Smooth muscle cell (in vitro differentiated cells): ENCODE measurements around the gene SLC12A5. TPM values are rescaled to one million over a fixed set of nuclear protein-coding genes. Genes with fewer than 3 reads are reported as not detected.

Experiments used
- DNase-seq: peaks from one replicate; lab custom pipeline; 2025; ENCODE audit not compliant: unreplicated experiment; lab: John Stamatoyannopoulos, UW
- H2AFZ ChIP-seq: fragments of 200-600 bp; sonication (generic); 2 replicates; pipeline ENCODE4 v1.6.0; 2016; ENCODE audit warnings: antibody characterized with exemption, low read depth, mild to moderate bottlenecking
- H3F3A ChIP-seq: fragments of 200-600 bp; sonication (generic); 2 replicates; pipeline ENCODE4 v1.6.0; 2017; ENCODE audit warnings: antibody characterized with exemption, low read depth
- H3K27ac ChIP-seq: fragments of 200-600 bp; sonication (generic); 2 replicates; pipeline ENCODE4 v1.5.1; 2016; ENCODE audit warnings: low read depth, mild to moderate bottlenecking
- H3K27me3 ChIP-seq: fragments of 200-600 bp; sonication (generic); 2 replicates; pipeline ENCODE4 v1.6.1; 2016; ENCODE audit warnings: low read depth, mild to moderate bottlenecking
- H3K36me3 ChIP-seq: fragments of 200-600 bp; sonication (generic); 2 replicates; pipeline ENCODE4 v1.5.1; 2016; ENCODE audit warnings: low read depth
- H3K4me1 ChIP-seq: fragments of 200-600 bp; sonication (generic); 2 replicates; pipeline ENCODE4 v1.5.1; 2016; ENCODE audit warnings: low read depth
- H3K4me2 ChIP-seq: fragments of 200-600 bp; sonication (generic); 2 replicates; pipeline ENCODE4 v1.6.0; 2016; ENCODE audit warnings: mild to moderate bottlenecking
- H3K4me3 ChIP-seq: fragments of 200-600 bp; sonication (generic); 2 replicates; pipeline ENCODE4 v1.5.1; 2016; ENCODE audit warnings: mild to moderate bottlenecking
- H3K79me2 ChIP-seq: fragments of 200-600 bp; sonication (generic); 2 replicates; pipeline ENCODE4 v1.6.0; 2016; ENCODE audit warnings: low read depth, mild to moderate bottlenecking
- H3K9ac ChIP-seq: fragments of 200-600 bp; sonication (generic); 2 replicates; pipeline ENCODE4 v1.6.0; 2016; ENCODE audit warnings: low read depth
- H3K9me3 ChIP-seq: fragments of 200-600 bp; sonication (generic); replicated peaks from 2 replicates; pipeline ENCODE4 v1.5.1; 2016; ENCODE audit warnings: low read depth
- H4K20me1 ChIP-seq: fragments of 200-600 bp; sonication (generic); 2 replicates; pipeline ENCODE4 v1.6.0; 2016; ENCODE audit warnings: low read depth
- CTCF ChIP-seq: fragments of 200-600 bp; sonication (generic); IDR thresholded peaks from 2 replicates; pipeline ENCODE4 v1.5.1; 2017; ENCODE audit warnings: borderline replicate concordance, mild to moderate bottlenecking, antibody characterized with exemption; ENCODE audit not compliant: insufficient read depth, poor library complexity, severe bottlenecking
- WGBS: methylation state at CpG from one replicate; pipeline ENCODE4 v1.1.7; 2016; ENCODE audit warnings: low lambda C conversion rate; 5-methylcytosine and 5-hydroxymethylcytosine counted together
- polyA plus RNA-seq: library from polyadenylated mRNA; unstranded; fragments of >200 nt; fragmentation: Nextera tagmentation; extraction: Ambion mirVana; gene quantifications from 2 replicates; pipeline ENCODE4 v1.2.1, GENCODE V29; 2016
- total RNA-seq: library from RNA; depleted of rRNA; stranded (reverse); fragments of >200 nt; gene quantifications from 2 replicates; pipeline ENCODE4 v1.2.3, GENCODE V29; 2014

SLC12A5 gene
- total and polyA plus RNA-seq, 2 experiments from 2014 or later = 0.40 to 1.3 TPM

- TF ChIP-seq CTCF = no peak
- Histone ChIP-seq H3K9ac (no peak overlapping the region), H3K4me3 (no peak overlapping the region), H2AFZ (no peak overlapping the region), H3K9me3 (no peaks in the 10 kb centered on the region), H3K4me1 (peaks cover 6% of the 10 kb centered on the region), H4K20me1 (peaks cover 98% of the 10 kb centered on the region), H3K4me2 (no peak overlapping the region), H3K36me3 (peaks cover 25% of the 10 kb centered on the region), H3K27me3 (peaks cover 22% of the 10 kb centered on the region), H3K27ac (no peak overlapping the region), H3K79me2 (no peaks in the 10 kb centered on the region), H3F3A (no peaks in the 10 kb centered on the region)
- DNase-seq = no peak
- WGBS = 97% methylated on average over 8 of the region's 8 CpGs
Measured at GRCh38 chr20:46063151-46063550, 34.1 kb downstream of the SLC12A5 start.

- no peak overlapping the region for H3K9ac ChIP-seq
- no peak overlapping the region for H3K27ac ChIP-seq
- H3K79me2 ChIP-seq = no peaks in the 10 kb centered on the region
- no peak overlapping the region for H2AFZ ChIP-seq
- no peaks in the 10 kb centered on the region for H3K9me3 ChIP-seq
- H3K36me3 ChIP-seq = peaks cover 28% of the 10 kb centered on the region
- TF ChIP-seq CTCF = no peak
- 100% methylated on average over 3 of the region's 3 CpGs for WGBS
- peaks cover 1% of the 10 kb centered on the region for H3K4me1 ChIP-seq
- peaks cover 17% of the 10 kb centered on the region for H3K27me3 ChIP-seq
- DNase-seq = no peak
- H3K4me2 ChIP-seq = no peak overlapping the region
- H4K20me1 ChIP-seq = peaks cover 98% of the 10 kb centered on the region
- H3K4me3 ChIP-seq = no peak overlapping the region
- no peaks in the 10 kb centered on the region for H3F3A ChIP-seq
Measured at GRCh38 chr20:46063652-46064054, 34.6 kb downstream of the SLC12A5 start.

GRCh38 chr20:46065006-46065405, 36.0 kb downstream of the SLC12A5 start:
- Histone ChIP-seq H3K36me3 (peaks cover 28% of the 10 kb centered on the region), H4K20me1 (peaks cover 97% of the 10 kb centered on the region)

More at GRCh38 chr20:46065006-46065405, 36.0 kb downstream of the SLC12A5 start:
- DNase-seq = no peak
- no peak overlapping the region for H3K9ac ChIP-seq
- no peaks in the 10 kb centered on the region for H3K9me3 ChIP-seq
- H3K4me1 ChIP-seq = no peaks in the 10 kb centered on the region
- no peak overlapping the region for H2AFZ ChIP-seq
- H3K4me3 ChIP-seq = no peak overlapping the region
- WGBS = 92% methylated on average over 9 of the region's 9 CpGs
- no peak for TF ChIP-seq CTCF
- peaks cover 3% of the 10 kb centered on the region for H3K27me3 ChIP-seq
- H3F3A ChIP-seq = no peaks in the 10 kb centered on the region
- no peak overlapping the region for H3K4me2 ChIP-seq
- no peak overlapping the region for H3K27ac ChIP-seq
- no peaks in the 10 kb centered on the region for H3K79me2 ChIP-seq
